ENCODE results near the gene UGGT2.
"Not testable (repeated sequence)": the region's sequence is repeated elsewhere in the genome, so short reads cannot be mapped to it uniquely, and the experiment has no call there.

Gene UGGT2
- long read RNA-seq, donor 1, full-length matches to known transcripts = 6 of 25 reads
- long read RNA-seq, donor 1, partial matches to known transcripts = 19 of 25 reads
- long read RNA-seq, donor 1, other reads (novel, unspliced or antisense) = 0 of 25 reads
- long read RNA-seq, donor 2, partial matches to known transcripts = 8 of 12 reads
- long read RNA-seq, donor 2, other reads (novel, unspliced or antisense) = 0 of 12 reads
- long read RNA-seq, donor 3, partial matches to known transcripts = 7 of 7 reads
- long read RNA-seq, donor 3, other reads (novel, unspliced or antisense) = 0 of 7 reads
- long read RNA-seq, donor 4, partial matches to known transcripts = 24 of 25 reads
- long read RNA-seq, donor 4, other reads (novel, unspliced or antisense) = 0 of 25 reads
- long read RNA-seq, donor 5, full-length matches to known transcripts = 2 of 25 reads
- long read RNA-seq, donor 5, partial matches to known transcripts = 23 of 25 reads
- long read RNA-seq, donor 5, other reads (novel, unspliced or antisense) = 0 of 25 reads
- long read RNA-seq, donor 6, partial matches to known transcripts = 8 of 8 reads
- long read RNA-seq, donor 6, other reads (novel, unspliced or antisense) = 0 of 8 reads
- long read RNA-seq, donor 7, partial matches to known transcripts = 18 of 19 reads
- long read RNA-seq, donor 7, other reads (novel, unspliced or antisense) = 0 of 19 reads
- long read RNA-seq, donor 8, partial matches to known transcripts = 27 of 29 reads
- long read RNA-seq, donor 8, other reads (novel, unspliced or antisense) = 0 of 29 reads

GRCh38 chr13:96053003-96053703 lies at the start of gene UGGT2:
Gene UGGT2 (minus strand): TSS chr13:96053401. CDS start chr13:96053312, 89 bp downstream.
- DNase-seq = peak; percentile 96

- no peak for DNase-seq
Observed at GRCh38 chr13:96100457-96101220, 47.4 kb upstream of the UGGT2 start.

GRCh38 chr13:96093296-96094006 lies 40.2 kb upstream of the UGGT2 start:
- DNase-seq = no peak

GRCh38 chr13:96091164-96092117 lies 38.2 kb upstream of the UGGT2 start:
- DNase-seq = peak; percentile 59

- DNase-seq = peak; percentile 67
Observed at GRCh38 chr13:96090240-96091101, 37.3 kb upstream of the UGGT2 start.

DNA sequence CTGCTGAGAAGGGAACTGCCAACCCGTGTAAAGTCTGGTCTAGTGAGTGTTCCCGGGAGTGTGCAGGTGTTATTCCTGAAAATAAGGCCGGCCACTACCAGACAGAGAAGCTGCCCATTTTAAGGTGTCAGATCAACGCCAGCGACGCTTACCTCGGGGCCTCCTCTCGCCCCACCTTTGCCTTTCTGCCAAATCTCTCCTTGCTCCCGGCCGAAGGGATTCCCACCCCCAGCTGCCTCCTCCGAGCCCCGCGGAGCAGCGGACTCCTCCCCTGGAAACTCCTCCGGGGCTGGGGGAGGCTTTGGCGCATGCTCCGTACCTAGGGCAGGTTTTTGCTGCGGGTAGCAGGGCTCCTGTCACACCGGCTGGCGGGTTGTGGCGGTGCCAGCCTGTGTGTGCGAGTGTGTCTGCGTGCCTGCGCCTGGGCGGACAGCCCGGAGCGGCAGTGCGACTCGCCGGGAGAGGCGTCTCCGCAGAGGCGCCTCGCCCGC lies 36.6 kb upstream of the UGGT2 start, which contains the start of gene HS6ST3:
TSS of gene HS6ST3 (plus strand) at position 359 of the 491 bp plus-strand sequence.
- DNase-seq = peak; percentile 80

DNA sequence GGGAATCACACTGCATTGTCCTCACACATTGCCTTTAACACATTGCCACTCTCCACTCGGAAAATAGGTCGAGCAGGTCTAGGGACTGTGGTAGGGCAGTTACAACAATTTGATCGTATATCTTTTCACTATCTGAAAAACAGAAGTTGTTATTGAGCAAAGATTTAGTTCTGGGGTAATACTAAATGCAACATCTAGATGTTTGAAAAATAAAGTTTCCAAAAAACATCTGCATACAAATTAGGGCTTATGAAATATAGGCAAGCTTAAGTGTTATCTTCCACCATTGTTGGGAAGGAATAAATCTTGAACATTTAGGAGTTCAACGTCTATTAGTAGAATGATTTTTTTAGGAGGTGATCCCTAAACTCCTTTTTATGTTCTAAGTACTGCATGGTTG lies 35.9 kb upstream of the UGGT2 start:
- no peak for DNase-seq

DNA sequence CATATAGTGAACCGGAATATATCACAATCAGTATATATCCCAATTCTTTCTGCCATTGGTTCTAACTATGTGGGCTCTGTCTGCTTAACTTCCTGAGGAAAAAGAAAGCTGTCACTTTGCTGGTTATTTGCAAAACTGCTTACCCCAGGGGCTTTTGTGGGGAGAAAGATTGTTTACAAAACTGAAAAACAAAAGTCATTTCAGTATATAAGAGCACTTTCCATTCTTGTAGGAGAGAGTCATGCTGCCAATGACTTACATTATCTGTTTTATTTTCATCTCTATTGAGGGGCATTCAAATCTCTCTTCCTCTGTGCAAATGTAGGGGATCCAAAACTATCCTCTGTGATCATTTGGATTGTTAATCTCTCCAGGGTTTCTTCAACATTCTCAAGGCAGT lies 33.5 kb upstream of the UGGT2 start:
- DNase-seq = no peak

GRCh38 chr13:96082640-96083039 lies 29.4 kb upstream of the UGGT2 start:
- no peak for DNase-seq

DNA sequence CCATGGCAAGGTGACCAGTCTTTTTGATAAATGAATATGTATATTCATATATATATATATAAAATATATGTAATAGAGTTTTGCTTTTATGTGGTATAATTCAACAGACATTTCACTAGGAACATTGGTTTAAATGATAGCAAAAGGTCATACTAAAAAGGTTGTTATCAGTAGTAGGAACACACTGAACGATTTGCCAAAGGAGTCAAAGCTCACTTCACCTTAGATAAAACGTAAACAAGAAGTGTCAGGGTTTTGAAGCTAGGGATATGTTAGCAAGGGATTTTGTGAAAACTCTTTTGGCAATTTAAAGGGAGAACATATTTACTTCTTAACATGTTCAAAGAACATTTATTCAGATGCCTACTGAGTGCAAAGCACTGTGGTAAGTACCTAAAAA lies 28.7 kb upstream of the UGGT2 start:
- DNase-seq = no peak

GRCh38 chr13:96080676-96081075 lies 27.5 kb upstream of the UGGT2 start:
- no peak for DNase-seq

- no peak for DNase-seq
Observed at GRCh38 chr13:96075953-96076543, 22.8 kb upstream of the UGGT2 start.

GRCh38 chr13:96072392-96072791 lies 19.2 kb upstream of the UGGT2 start:
- DNase-seq = no peak

DNA sequence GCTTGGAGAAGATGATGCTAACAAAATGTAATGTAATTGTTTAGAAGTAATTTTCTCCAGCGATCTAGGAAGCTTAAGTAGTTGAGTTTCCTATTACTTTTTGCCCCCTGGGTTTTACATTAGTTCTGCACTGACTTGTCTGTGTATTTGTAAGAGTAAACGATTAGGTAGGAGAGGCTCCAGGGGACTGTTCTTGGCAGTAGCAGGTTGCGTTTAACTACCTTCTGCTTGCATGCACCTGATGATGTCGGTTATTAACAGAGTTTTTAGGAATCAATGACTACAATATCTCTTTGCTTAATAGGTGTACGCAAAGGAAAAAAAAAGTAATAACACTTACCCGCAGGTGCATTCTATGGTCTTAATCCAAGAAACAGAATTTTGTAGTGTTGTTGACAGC lies 18.3 kb upstream of the UGGT2 start:
- DNase-seq = no peak

DNA sequence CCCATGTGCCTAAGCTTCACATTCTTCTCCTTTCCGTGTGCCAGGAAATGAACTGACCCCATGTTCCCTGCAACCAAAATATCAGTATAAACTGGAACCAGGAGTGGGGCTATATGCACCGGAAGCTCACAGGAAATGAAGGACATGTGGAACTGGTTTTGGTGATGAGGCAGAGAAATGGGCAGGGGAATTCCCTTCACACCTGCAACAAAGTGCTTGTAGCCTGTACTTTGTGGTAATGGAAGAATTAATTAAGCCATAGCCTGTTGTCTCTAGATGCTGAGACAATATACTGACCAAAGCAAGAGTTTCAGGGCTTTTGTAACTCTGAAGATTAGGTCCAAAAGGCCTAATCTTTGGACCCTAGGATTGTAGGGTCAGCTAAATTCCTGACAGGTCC lies 15.5 kb upstream of the UGGT2 start:
- no peak for DNase-seq

DNA sequence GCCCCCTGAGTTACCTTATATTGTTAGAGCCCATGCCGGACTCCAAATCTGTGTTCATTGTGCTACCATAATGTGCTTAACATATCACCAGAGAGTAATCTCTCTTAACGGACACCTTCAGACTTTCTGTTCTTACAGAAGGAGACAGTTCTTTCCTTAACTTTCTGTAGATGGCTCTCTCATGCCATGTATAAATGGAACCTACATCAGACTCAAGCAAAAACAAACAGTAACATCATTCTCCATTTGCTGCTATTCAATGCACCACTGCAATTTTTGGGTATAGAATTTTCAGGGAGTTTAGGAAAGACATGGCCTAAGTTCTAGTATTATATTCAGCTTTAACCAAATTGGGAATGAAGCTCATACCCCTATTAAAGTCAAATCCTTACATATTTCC lies 12.6 kb upstream of the UGGT2 start:
- no peak for DNase-seq

DNA sequence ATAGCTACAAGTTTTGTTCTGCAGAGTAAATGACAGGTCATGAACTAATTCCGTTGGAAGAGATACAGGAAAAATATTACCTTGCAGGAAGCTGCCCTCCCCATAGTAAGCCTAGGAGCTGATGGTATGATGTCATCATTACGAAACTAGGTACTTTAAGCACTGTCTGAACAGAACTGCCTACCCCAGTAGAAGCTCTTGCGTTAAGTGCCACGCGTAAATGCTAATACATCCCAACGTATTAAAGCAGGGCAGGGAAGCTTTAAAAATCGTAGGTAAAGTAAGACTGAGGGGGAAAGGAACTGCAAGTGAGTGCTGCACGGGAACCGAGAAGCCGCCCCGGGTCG lies 572 bp downstream of the UGGT2 start:
- no peak for DNase-seq

- DNase-seq = not testable (repeated sequence)
Observed at GRCh38 chr13:96051946-96052345, 1.3 kb downstream of the UGGT2 start.

DNA sequence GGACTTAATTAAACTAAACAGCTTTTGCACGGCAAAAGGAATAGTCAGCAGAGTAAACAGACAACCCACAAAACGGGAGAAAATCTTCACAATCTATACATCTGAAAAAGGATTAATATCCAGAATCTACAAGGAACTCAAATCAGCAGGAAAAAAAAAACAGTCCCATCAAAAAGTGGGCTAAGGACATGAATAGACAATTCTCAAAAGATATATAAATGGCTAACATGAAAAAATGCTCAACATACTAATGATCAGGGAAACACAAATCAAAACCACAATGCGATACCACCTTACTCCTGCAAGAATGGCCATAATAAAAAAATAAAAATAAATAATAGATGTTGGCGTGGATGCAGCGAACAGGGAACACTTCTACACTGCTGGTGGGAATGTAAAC lies 1.7 kb downstream of the UGGT2 start:
- DNase-seq = not testable (repeated sequence)

All from right kidney (tissue), 9 donors.